ENCODE measurements around the gene FOLR3. TPM values are rescaled to one million over a fixed set of nuclear protein-coding genes. Genes with fewer than 3 reads are reported as not detected.

FOLR3 gene
- total and polyA plus RNA-seq, 2 experiments from 2014 or later = 0.43 to 1.8 TPM

- H3K36me3 ChIP-seq (ENCODE audit: low read depth) = no peaks in the 10 kb centered on the region
- peaks cover 9% of the 10 kb centered on the region for H3F3A ChIP-seq (ENCODE audit: insufficient read depth)
- no peak overlapping the region for H3K9ac ChIP-seq
- H3K27ac ChIP-seq = no peak overlapping the region
- no peak overlapping the region for H3K4me3 ChIP-seq
- peak overlapping the region; percentile 56; the same call in 1 of the 2 replicates for H2AFZ ChIP-seq
- peaks cover 11% of the 10 kb centered on the region for H3K4me1 ChIP-seq (ENCODE audit: insufficient read depth)
- H3K27me3 ChIP-seq (replicated peaks; ENCODE audit: insufficient read depth) = no peaks in the 10 kb centered on the region
- H3K4me2 ChIP-seq (ENCODE audit: unreplicated experiment) = no peak overlapping the region
- no peaks in the 10 kb centered on the region for H3K79me2 ChIP-seq (ENCODE audit: insufficient read depth)
- in situ Hi-C loops (cut with MboI) = no loop called here
- DNase-seq = no peak
- no peaks in the 10 kb centered on the region for H4K20me1 ChIP-seq (ENCODE audit: insufficient read depth)
- TF ChIP-seq EZH2phosphoT487 (IDR thresholded peaks at IDR 0.05; ENCODE audit: insufficient read depth, low read depth) = no peak
- H3K9me3 ChIP-seq (ENCODE audit: low read depth) = no peaks in the 10 kb centered on the region
- no peaks in the 10 kb centered on the region for H3K9me2 ChIP-seq (ENCODE audit: insufficient read depth)
- WGBS, 2 experiments (ENCODE audit: low coverage in 1 of 2, low lambda C conversion rate in 2 of 2, missing lambda C conversion rate in 2 of 2) = 68 to 74% methylated on average over 6 of the region's 6 CpGs
These were observed 16.3 kb upstream of the FOLR3 start for GRCh38 chr11:72119198-72119597.

GRCh38 chr11:72120930-72121329 lies 14.6 kb upstream of the FOLR3 start:
- no peaks in the 10 kb centered on the region for H3K27me3 ChIP-seq (replicated peaks; ENCODE audit: insufficient read depth)
- no peaks in the 10 kb centered on the region for H3K9me3 ChIP-seq (ENCODE audit: low read depth)
- H3K9ac ChIP-seq = no peak overlapping the region
- no peak overlapping the region for H3K27ac ChIP-seq
- no peak overlapping the region for H3K4me2 ChIP-seq (ENCODE audit: unreplicated experiment)
- H3F3A ChIP-seq (ENCODE audit: insufficient read depth) = no peaks in the 10 kb centered on the region
- in situ Hi-C loops (cut with MboI) = no loop called here
- H3K36me3 ChIP-seq (ENCODE audit: low read depth) = no peaks in the 10 kb centered on the region
- no peaks in the 10 kb centered on the region for H4K20me1 ChIP-seq (ENCODE audit: insufficient read depth)
- H3K79me2 ChIP-seq (ENCODE audit: insufficient read depth) = no peaks in the 10 kb centered on the region
- no peaks in the 10 kb centered on the region for H3K9me2 ChIP-seq (ENCODE audit: insufficient read depth)
- no peak overlapping the region for H3K4me3 ChIP-seq
- TF ChIP-seq EZH2 (IDR thresholded peaks at IDR 0.05; ENCODE audit: insufficient read depth, poor library complexity, severe bottlenecking) (no peak), EZH2phosphoT487 (IDR thresholded peaks at IDR 0.05; ENCODE audit: insufficient read depth, low read depth) (no peak)
- 78 to 84% methylated on average over 2 of the region's 2 CpGs for WGBS, 2 experiments (ENCODE audit: low coverage in 1 of 2, low lambda C conversion rate in 2 of 2, missing lambda C conversion rate in 2 of 2)
- H2AFZ ChIP-seq = no peak overlapping the region
- no peaks in the 10 kb centered on the region for H3K4me1 ChIP-seq (ENCODE audit: insufficient read depth)
- no peak for DNase-seq

- Histone ChIP-seq H3K9ac (no peak overlapping the region), H3K4me2 (ENCODE audit: unreplicated experiment) (no peak overlapping the region), H2AFZ (no peak overlapping the region), H3K9me3 (ENCODE audit: low read depth) (no peaks in the 10 kb centered on the region), H4K20me1 (ENCODE audit: insufficient read depth) (no peaks in the 10 kb centered on the region), H3K4me1 (ENCODE audit: insufficient read depth) (no peaks in the 10 kb centered on the region), H3K4me3 (no peak overlapping the region), H3K79me2 (ENCODE audit: insufficient read depth) (no peaks in the 10 kb centered on the region), H3K9me2 (ENCODE audit: insufficient read depth) (no peaks in the 10 kb centered on the region), H3K27ac (no peak overlapping the region), H3F3A (ENCODE audit: insufficient read depth) (no peaks in the 10 kb centered on the region), H3K27me3 (replicated peaks; ENCODE audit: insufficient read depth) (no peaks in the 10 kb centered on the region), H3K36me3 (ENCODE audit: low read depth) (no peaks in the 10 kb centered on the region)
- in situ Hi-C loops (cut with MboI) = no loop called here
- WGBS, 2 experiments (ENCODE audit: low coverage in 1 of 2, low lambda C conversion rate in 2 of 2, missing lambda C conversion rate in 2 of 2) = 85 to 92% methylated on average over 1 of the region's 1 CpG
- TF ChIP-seq EZH2 (IDR thresholded peaks at IDR 0.05; ENCODE audit: insufficient read depth, poor library complexity, severe bottlenecking) = no peak
- no peak for TF ChIP-seq EZH2phosphoT487 (IDR thresholded peaks at IDR 0.05; ENCODE audit: insufficient read depth, low read depth)
- DNase-seq = no peak
These were observed 12.9 kb upstream of the FOLR3 start for GRCh38 chr11:72122607-72123006.

GRCh38 chr11:72123117-72123653 lies 12.3 kb upstream of the FOLR3 start:
- H2AFZ ChIP-seq = no peak overlapping the region
- H3K27me3 ChIP-seq (replicated peaks; ENCODE audit: insufficient read depth) = no peaks in the 10 kb centered on the region
- H3K9me2 ChIP-seq (ENCODE audit: insufficient read depth) = no peaks in the 10 kb centered on the region
- H3K36me3 ChIP-seq (ENCODE audit: low read depth) = no peaks in the 10 kb centered on the region
- DNase-seq = no peak
- H3K9ac ChIP-seq = no peak overlapping the region
- H3K9me3 ChIP-seq (ENCODE audit: low read depth) = no peaks in the 10 kb centered on the region
- H3K79me2 ChIP-seq (ENCODE audit: insufficient read depth) = no peaks in the 10 kb centered on the region
- WGBS, 2 experiments (ENCODE audit: low coverage in 1 of 2, low lambda C conversion rate in 2 of 2, missing lambda C conversion rate in 2 of 2) = 60 to 64% methylated on average over 3 of the region's 3 CpGs
- no peak overlapping the region for H3K4me2 ChIP-seq (ENCODE audit: unreplicated experiment)
- H4K20me1 ChIP-seq (ENCODE audit: insufficient read depth) = no peaks in the 10 kb centered on the region
- no peaks in the 10 kb centered on the region for H3F3A ChIP-seq (ENCODE audit: insufficient read depth)
- TF ChIP-seq EZH2phosphoT487 (IDR thresholded peaks at IDR 0.05; ENCODE audit: insufficient read depth, low read depth) = no peak
- TF ChIP-seq EZH2 (IDR thresholded peaks at IDR 0.05; ENCODE audit: insufficient read depth, poor library complexity, severe bottlenecking) = no peak
- H3K27ac ChIP-seq = no peak overlapping the region
- in situ Hi-C loops (cut with MboI) = no loop called here
- H3K4me3 ChIP-seq = no peak overlapping the region
- H3K4me1 ChIP-seq (ENCODE audit: insufficient read depth) = no peaks in the 10 kb centered on the region

- H3K36me3 ChIP-seq (ENCODE audit: low read depth) = no peaks in the 10 kb centered on the region
- no peak for TF ChIP-seq EZH2phosphoT487 (IDR thresholded peaks at IDR 0.05; ENCODE audit: insufficient read depth, low read depth)
- no peak for TF ChIP-seq EZH2 (IDR thresholded peaks at IDR 0.05; ENCODE audit: insufficient read depth, poor library complexity, severe bottlenecking)
- WGBS, 2 experiments (ENCODE audit: low coverage in 1 of 2, low lambda C conversion rate in 2 of 2, missing lambda C conversion rate in 2 of 2) = 71 to 72% methylated on average over 6 of the region's 6 CpGs
- H3K27me3 ChIP-seq (replicated peaks; ENCODE audit: insufficient read depth) = no peaks in the 10 kb centered on the region
- in situ Hi-C loops (cut with MboI) = no loop called here
- no peaks in the 10 kb centered on the region for H3K79me2 ChIP-seq (ENCODE audit: insufficient read depth)
- H3K27ac ChIP-seq = no peak overlapping the region
- no peak for DNase-seq
- no peaks in the 10 kb centered on the region for H4K20me1 ChIP-seq (ENCODE audit: insufficient read depth)
- no peak overlapping the region for H2AFZ ChIP-seq
- H3K4me2 ChIP-seq (ENCODE audit: unreplicated experiment) = no peak overlapping the region
- H3K9ac ChIP-seq = no peak overlapping the region
- no peaks in the 10 kb centered on the region for H3K9me2 ChIP-seq (ENCODE audit: insufficient read depth)
- no peak overlapping the region for H3K4me3 ChIP-seq
- no peaks in the 10 kb centered on the region for H3K9me3 ChIP-seq (ENCODE audit: low read depth)
- no peaks in the 10 kb centered on the region for H3F3A ChIP-seq (ENCODE audit: insufficient read depth)
- H3K4me1 ChIP-seq (ENCODE audit: insufficient read depth) = no peaks in the 10 kb centered on the region
These were observed 11.5 kb upstream of the FOLR3 start for GRCh38 chr11:72124046-72124445.
